Esophagus muscularis mucosa (tissue), 4 donors: ENCODE data around the gene ASTL.

ENCODE experiments used
- EP300 ChIP-seq: sonication (generic); formaldehyde crosslinking; IDR thresholded peaks from one replicate; pipeline ENCODE4 v1.6.1; 2017; ENCODE audit warnings: antibody characterized with exemption
- POLR2A ChIP-seq: fragments of 450-650 bp; IDR thresholded peaks from one replicate; pipeline ENCODE4 v1.6.1; 2017; ENCODE audit warnings: antibody characterized with exemption, moderate library complexity, mild to moderate bottlenecking, low read depth
- POLR2AphosphoS5 ChIP-seq, 2 donors: sonication (generic); formaldehyde crosslinking; IDR thresholded peaks; one replicate each; pipeline ENCODE4 v1.6.1; 2017; ENCODE audit warnings: antibody characterized with exemption in 2 of 2
- TF ChIP-seq, protein P1 (sequence below), 3 experiments: fragments of 200-600 bp in 2 of 3; fragments of 450-650 bp in 1 of 3; sonication (generic) in 2 of 3; IDR thresholded peaks; one replicate each; pipeline ENCODE4 v1.5.1; 2017 to 2019; ENCODE audit warnings: antibody characterized with exemption in 3 of 3, mild to moderate bottlenecking in 2 of 3, moderate library complexity in 1 of 3

DNA sequence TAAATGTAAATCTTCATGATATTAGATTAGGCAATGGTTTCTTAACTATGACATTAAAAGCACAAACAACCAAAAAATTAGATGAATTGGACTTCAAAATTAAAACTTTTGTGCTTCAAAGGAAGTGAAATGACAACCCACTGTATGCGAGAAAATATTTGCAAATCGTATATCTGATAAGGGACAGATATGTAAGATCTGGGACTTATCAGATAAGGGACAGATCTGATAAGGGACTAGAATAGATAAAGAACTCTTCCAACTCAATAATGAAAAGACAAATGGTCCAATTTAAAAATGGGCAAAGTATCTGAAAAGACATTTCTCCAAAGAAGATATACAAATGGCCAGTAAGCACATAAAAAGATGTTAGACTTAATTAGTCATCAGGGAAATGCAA is 51.2 kb downstream of the ASTL start:
- TF ChIP-seq EP300 (no peak), POLR2AphosphoS5 (IDR thresholded peaks at IDR 0.05) (no peak), POLR2A (no peak)
- TF ChIP-seq, protein P1, sequence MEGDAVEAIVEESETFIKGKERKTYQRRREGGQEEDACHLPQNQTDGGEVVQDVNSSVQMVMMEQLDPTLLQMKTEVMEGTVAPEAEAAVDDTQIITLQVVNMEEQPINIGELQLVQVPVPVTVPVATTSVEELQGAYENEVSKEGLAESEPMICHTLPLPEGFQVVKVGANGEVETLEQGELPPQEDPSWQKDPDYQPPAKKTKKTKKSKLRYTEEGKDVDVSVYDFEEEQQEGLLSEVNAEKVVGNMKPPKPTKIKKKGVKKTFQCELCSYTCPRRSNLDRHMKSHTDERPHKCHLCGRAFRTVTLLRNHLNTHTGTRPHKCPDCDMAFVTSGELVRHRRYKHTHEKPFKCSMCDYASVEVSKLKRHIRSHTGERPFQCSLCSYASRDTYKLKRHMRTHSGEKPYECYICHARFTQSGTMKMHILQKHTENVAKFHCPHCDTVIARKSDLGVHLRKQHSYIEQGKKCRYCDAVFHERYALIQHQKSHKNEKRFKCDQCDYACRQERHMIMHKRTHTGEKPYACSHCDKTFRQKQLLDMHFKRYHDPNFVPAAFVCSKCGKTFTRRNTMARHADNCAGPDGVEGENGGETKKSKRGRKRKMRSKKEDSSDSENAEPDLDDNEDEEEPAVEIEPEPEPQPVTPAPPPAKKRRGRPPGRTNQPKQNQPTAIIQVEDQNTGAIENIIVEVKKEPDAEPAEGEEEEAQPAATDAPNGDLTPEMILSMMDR (IDR thresholded peaks at IDR 0.05) = no peak
